HCT116 (cell line): ENCODE measurements around the gene ZCCHC10.

ENCODE experiments used
- ATF3 ChIP-seq: IDR thresholded peaks from 2 replicates; pipeline ENCODE4 v1.6.1; 2012
- CTCF ChIP-seq, 3 experiments: fragments of 200-600 bp in 1 of 3; sonication (generic) in 1 of 3; IDR thresholded peaks in 2 of 3; conservative IDR thresholded peaks in 1 of 3; 2 replicates each; pipeline ENCODE4 v1.5.1; 2012 to 2017; ENCODE audit warnings: low read depth in 2 of 3, low read length in 2 of 3, antibody characterized with exemption in 1 of 3, borderline replicate concordance in 1 of 3, control low read depth in 1 of 3, mild to moderate bottlenecking in 1 of 3, mixed read lengths in 1 of 3, mixed run types in 1 of 3, moderate library complexity in 1 of 3; ENCODE audit not compliant: insufficient read depth in 1 of 3
- POLR2A ChIP-seq: IDR thresholded peaks from 2 replicates; pipeline ENCODE4 v1.7.0; 2011; ENCODE audit warnings: borderline replicate concordance; ENCODE audit not compliant: insufficient read depth, insufficient read length; ENCODE audit errors: extremely low read depth

- TF ChIP-seq POLR2A (no peak), CTCF (IDR thresholded peaks at IDR 0.05 in 2 of 3, conservative IDR thresholded peaks at IDR 0.05 in 1 of 3; ENCODE audit: borderline replicate concordance in 1 of 3, insufficient read depth in 1 of 3, low read depth in 2 of 3, low read length in 2 of 3) (no peak), ATF3 (no peak)
These were observed 37.6 kb upstream of the ZCCHC10 start for GRCh38 chr5:133063965-133064364.
